WERI-Rb-1 (cell line): ENCODE results near the gene ZNF488.

Experiments
- DNase-seq: peaks from one replicate; pipeline ENCODE4 v3.0.0-alpha.2; 2020
- H3K27ac ChIP-seq: fragments of 250-450 bp; sonication (Bioruptor Pico); 2 replicates; pipeline ENCODE4 v1.5.1; 2020; ENCODE audit warnings: mild to moderate bottlenecking, moderate library complexity
- H3K27me3 ChIP-seq: fragments of 250-450 bp; sonication (Bioruptor Pico); 2 replicates; pipeline ENCODE4 v1.5.1; 2021; ENCODE audit warnings: mild to moderate bottlenecking, low read depth, moderate library complexity; ENCODE audit not compliant: insufficient read depth, severe bottlenecking
- H3K36me3 ChIP-seq: fragments of 250-450 bp; sonication (Bioruptor Pico); 2 replicates; pipeline ENCODE4 v1.5.1; 2020; ENCODE audit warnings: mild to moderate bottlenecking, moderate library complexity
- H3K4me3 ChIP-seq: 2 replicates; pipeline ENCODE4 v1.5.1; 2011; ENCODE audit warnings: low read depth, mild to moderate bottlenecking, control low read depth, low read length
- H3K9me3 ChIP-seq: fragments of 250-450 bp; sonication (Bioruptor Pico); 2 replicates; pipeline ENCODE4 v1.5.1; 2021; ENCODE audit warnings: mild to moderate bottlenecking, moderate library complexity; ENCODE audit not compliant: severe bottlenecking
- TF ChIP-seq, protein P1 (sequence below): IDR thresholded peaks from 2 replicates; pipeline ENCODE4 v1.5.1; 2011; ENCODE audit warnings: low read depth, mild to moderate bottlenecking, control low read depth, inconsistent platforms, low read length

ZNF488 gene

DNA sequence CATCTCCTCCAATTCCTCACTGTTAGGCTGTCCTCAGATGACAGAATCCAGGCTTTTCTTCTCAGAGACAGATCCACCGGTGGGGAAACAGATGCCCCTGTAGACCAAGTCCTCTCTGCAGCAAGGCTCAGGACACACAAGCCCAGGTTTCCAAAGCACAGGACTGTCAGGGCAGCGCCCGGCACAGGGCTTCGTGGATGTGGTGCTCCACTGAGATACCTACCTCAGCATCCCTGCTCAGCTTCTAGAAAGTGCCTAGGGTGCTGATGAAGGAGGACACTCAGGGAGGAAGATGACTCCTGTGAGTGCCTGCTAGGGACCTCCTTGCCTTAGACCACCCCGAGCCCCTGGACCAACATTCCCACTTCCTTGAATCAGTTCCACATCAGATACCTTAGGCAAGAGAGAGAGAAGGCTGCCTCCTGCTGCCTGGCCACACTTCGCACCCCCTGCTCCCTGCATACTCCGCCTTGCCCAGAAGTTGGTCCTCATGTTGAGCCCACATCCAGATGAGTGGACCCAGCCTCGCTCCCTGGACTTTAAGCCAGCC is 44.8 kb downstream of the ZNF488 start:
- H3K36me3 ChIP-seq, result no peaks in the 10 kb centered on the region
- no peak for DNase-seq
- no peaks in the 10 kb centered on the region for H3K9me3 ChIP-seq
- no peak overlapping the region for H3K27ac ChIP-seq
- no peaks in the 10 kb centered on the region for H3K27me3 ChIP-seq
- TF ChIP-seq, protein P1, sequence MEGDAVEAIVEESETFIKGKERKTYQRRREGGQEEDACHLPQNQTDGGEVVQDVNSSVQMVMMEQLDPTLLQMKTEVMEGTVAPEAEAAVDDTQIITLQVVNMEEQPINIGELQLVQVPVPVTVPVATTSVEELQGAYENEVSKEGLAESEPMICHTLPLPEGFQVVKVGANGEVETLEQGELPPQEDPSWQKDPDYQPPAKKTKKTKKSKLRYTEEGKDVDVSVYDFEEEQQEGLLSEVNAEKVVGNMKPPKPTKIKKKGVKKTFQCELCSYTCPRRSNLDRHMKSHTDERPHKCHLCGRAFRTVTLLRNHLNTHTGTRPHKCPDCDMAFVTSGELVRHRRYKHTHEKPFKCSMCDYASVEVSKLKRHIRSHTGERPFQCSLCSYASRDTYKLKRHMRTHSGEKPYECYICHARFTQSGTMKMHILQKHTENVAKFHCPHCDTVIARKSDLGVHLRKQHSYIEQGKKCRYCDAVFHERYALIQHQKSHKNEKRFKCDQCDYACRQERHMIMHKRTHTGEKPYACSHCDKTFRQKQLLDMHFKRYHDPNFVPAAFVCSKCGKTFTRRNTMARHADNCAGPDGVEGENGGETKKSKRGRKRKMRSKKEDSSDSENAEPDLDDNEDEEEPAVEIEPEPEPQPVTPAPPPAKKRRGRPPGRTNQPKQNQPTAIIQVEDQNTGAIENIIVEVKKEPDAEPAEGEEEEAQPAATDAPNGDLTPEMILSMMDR, result no peak
- no peak overlapping the region for H3K4me3 ChIP-seq

GRCh38 chr10:47337310-47337709 is 46.8 kb downstream of the ZNF488 start:
- H3K27ac ChIP-seq, result no peak overlapping the region
- H3K27me3 ChIP-seq, result no peaks in the 10 kb centered on the region
- H3K36me3 ChIP-seq, result no peaks in the 10 kb centered on the region
- H3K9me3 ChIP-seq, result no peaks in the 10 kb centered on the region
- TF ChIP-seq, protein P1, result no peak
- no peak overlapping the region for H3K4me3 ChIP-seq
- DNase-seq, result no peak

DNA sequence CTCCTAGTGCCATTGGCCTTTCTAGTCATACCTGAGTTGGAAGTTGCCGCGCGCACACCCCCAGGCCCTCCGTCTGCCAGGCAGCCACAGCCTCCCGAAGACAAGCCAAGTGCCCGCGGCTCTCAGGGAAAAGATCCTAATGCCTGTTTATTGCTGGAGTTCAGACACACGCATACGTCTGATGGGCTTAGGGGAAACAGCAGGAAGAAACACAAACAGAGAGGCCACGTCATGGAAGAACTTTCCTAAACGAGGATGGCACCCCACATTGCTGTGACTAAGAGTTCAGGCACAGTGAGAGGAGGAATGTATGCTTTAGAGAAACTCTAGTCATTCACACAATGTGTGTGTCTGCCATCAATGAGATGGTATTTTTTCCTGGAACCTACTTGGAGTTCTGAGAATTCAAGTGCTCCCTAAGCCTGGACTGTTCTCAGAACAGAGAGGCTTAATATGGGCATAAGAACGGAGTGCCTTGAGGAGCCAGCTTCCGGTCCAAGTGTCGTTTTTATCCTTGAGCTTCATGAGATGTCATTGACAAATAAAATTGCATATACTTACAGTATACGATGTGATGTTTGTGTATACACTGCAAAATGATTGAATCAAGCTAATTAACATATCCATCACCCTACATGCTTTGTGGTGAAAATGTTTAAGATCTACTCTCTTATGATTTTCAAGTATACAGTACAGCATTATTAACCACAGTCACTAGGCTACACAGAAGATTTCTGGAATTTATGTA is 47.5 kb downstream of the ZNF488 start:
- no peak overlapping the region for H3K27ac ChIP-seq
- TF ChIP-seq, protein P1, result no peak
- DNase-seq, result no peak

DNA sequence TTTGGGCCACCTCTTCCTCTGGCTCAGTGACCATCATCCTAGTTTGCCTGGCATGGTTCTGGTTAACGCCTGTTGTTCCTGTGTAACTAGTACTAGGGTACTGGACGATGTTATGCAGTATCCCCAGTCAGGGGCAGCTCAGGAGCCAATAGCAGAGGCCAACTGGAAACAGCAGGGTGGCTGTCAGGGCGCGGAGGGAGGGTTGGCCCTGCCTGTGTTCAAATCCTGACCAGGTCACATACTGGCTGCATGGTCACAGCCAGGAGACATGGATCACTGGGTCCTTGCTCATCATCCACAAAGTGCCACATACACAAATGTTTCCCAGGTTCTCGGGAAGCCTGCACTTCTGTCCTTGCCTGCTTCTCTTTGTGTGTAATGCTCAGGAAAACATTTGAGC is 48.2 kb downstream of the ZNF488 start:
- Histone ChIP-seq H3K27me3 (no peaks in the 10 kb centered on the region), H3K9me3 (no peaks in the 10 kb centered on the region), H3K27ac (no peak overlapping the region), H3K36me3 (no peaks in the 10 kb centered on the region), H3K4me3 (no peak overlapping the region)
- TF ChIP-seq, protein P1, result no peak
- no peak for DNase-seq

More for the DNA sequence above, 47.5 kb downstream of the ZNF488 start:
- Histone ChIP-seq H3K4me3 (no peak overlapping the region), H3K27me3 (no peaks in the 10 kb centered on the region), H3K9me3 (no peaks in the 10 kb centered on the region), H3K36me3 (no peaks in the 10 kb centered on the region)

- Histone ChIP-seq H3K9me3 (no peaks in the 10 kb centered on the region), H3K27ac (no peak overlapping the region), H3K4me3 (no peak overlapping the region), H3K27me3 (no peaks in the 10 kb centered on the region), H3K36me3 (no peaks in the 10 kb centered on the region)
- no peak for DNase-seq
- TF ChIP-seq, protein P1, result no peak
Measured at GRCh38 chr10:47334466-47335295, 49.4 kb downstream of the ZNF488 start.
